Left ventricle myocardium inferior (tissue), 1 donor: ENCODE data around the gene DDX1. TPM values are rescaled to one million over a fixed set of nuclear protein-coding genes. Genes with fewer than 3 reads are reported as not detected.

ENCODE experiments used
- DNase-seq: peaks from one replicate; pipeline ENCODE4 v3.0.0-alpha.2; 2020
- H3K27ac ChIP-seq: fragments of 200-600 bp; replicated peaks from 2 replicates; pipeline ENCODE4 v1.8.0; 2021
- H3K27me3 ChIP-seq: fragments of 200-600 bp; 2 replicates; pipeline ENCODE4 v1.8.0; 2021; ENCODE audit warnings: low read depth
- H3K36me3 ChIP-seq: fragments of 200-600 bp; 2 replicates; pipeline ENCODE4 v1.8.0; 2021
- H3K4me1 ChIP-seq: fragments of 200-600 bp; 2 replicates; pipeline ENCODE4 v1.8.0; 2021
- H3K4me3 ChIP-seq: fragments of 200-600 bp; 2 replicates; pipeline ENCODE4 v1.8.0; 2021; ENCODE audit warnings: mild to moderate bottlenecking, moderate library complexity
- H3K9me3 ChIP-seq: fragments of 200-600 bp; replicated peaks from 2 replicates; pipeline ENCODE4 v1.8.0; 2021
- intact Hi-C: fragments of 100-400 bp; cut with micrococcal nuclease; formaldehyde crosslinking; loops from one replicate; pipeline ENCODE4 v1.11.0; 2022
- total RNA-seq: library from RNA; stranded (reverse); fragmentation: NEBNext Ultra II Directional; extraction: Animal tissue kit (Norgen Biotek cat#: 25700); gene quantifications from one replicate; pipeline ENCODE4 v1.2.1, GENCODE V29; 2021
- TF ChIP-seq, protein P1 (sequence below): fragments of 200-600 bp; IDR thresholded peaks from 2 replicates; pipeline ENCODE4 v1.8.0; 2021; ENCODE audit warnings: antibody characterized with exemption, mild to moderate bottlenecking, borderline replicate concordance
- donor health status: DM: no; HTN: yes; CAD: no; lungs with severe emphysema.

Gene DDX1
- total RNA-seq, 1 donor from 2014 or later, result 156 TPM

- no peak for DNase-seq
These were observed 336 bp upstream of the DDX1 start for GRCh38 chr2:15591373-15591691.

DNA sequence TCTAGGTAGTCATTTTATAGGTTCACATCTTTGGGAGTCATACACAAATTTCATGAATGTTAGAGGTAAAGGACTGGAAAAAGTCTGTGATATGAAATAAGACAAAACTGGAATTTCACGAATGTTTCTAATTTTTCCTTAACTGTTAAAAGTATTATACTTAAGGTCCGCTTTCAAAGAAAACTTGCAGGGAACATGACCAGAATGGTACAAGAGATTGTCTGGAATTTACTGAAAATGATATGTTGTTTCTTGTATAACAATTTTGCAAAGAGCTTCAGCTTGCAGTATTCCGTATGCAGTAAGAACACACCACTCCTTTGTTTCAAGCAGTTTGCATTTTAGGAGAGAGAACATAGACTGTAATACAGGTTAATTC lies 1.6 kb downstream of the DDX1 start:
- intact Hi-C loops, result no loop called here
- no peaks in the 10 kb centered on the region for H3K27me3 ChIP-seq
- no peak for DNase-seq
- H3K4me3 ChIP-seq, result peak overlapping the region; percentile 98
- TF ChIP-seq, protein P1, sequence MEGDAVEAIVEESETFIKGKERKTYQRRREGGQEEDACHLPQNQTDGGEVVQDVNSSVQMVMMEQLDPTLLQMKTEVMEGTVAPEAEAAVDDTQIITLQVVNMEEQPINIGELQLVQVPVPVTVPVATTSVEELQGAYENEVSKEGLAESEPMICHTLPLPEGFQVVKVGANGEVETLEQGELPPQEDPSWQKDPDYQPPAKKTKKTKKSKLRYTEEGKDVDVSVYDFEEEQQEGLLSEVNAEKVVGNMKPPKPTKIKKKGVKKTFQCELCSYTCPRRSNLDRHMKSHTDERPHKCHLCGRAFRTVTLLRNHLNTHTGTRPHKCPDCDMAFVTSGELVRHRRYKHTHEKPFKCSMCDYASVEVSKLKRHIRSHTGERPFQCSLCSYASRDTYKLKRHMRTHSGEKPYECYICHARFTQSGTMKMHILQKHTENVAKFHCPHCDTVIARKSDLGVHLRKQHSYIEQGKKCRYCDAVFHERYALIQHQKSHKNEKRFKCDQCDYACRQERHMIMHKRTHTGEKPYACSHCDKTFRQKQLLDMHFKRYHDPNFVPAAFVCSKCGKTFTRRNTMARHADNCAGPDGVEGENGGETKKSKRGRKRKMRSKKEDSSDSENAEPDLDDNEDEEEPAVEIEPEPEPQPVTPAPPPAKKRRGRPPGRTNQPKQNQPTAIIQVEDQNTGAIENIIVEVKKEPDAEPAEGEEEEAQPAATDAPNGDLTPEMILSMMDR, result no peak
- H3K36me3 ChIP-seq, result peaks cover 33% of the 10 kb centered on the region
- H3K27ac ChIP-seq, result peak overlapping the region; percentile 98
- no peaks in the 10 kb centered on the region for H3K9me3 ChIP-seq
- H3K4me1 ChIP-seq, result peaks cover 41% of the 10 kb centered on the region

More at GRCh38 chr2:15591373-15591691, 336 bp upstream of the DDX1 start:
- TF ChIP-seq, protein P1, result no peak
- no peaks in the 10 kb centered on the region for H3K27me3 ChIP-seq
- peaks cover 41% of the 10 kb centered on the region for H3K4me1 ChIP-seq
- peak overlapping the region; percentile 98 for H3K4me3 ChIP-seq
- intact Hi-C loops, result no loop called here
- peaks cover 13% of the 10 kb centered on the region for H3K36me3 ChIP-seq
- peak overlapping the region; percentile 98 for H3K27ac ChIP-seq
- H3K9me3 ChIP-seq, result no peaks in the 10 kb centered on the region

- Histone ChIP-seq H3K36me3 (peaks cover 45% of the 10 kb centered on the region), H3K27me3 (no peaks in the 10 kb centered on the region), H3K4me3 (peak overlapping the region; percentile 98), H3K27ac (peak overlapping the region; percentile 40), H3K4me1 (peaks cover 41% of the 10 kb centered on the region), H3K9me3 (no peaks in the 10 kb centered on the region)
- TF ChIP-seq, protein P1, result no peak
- DNase-seq, result no peak
- intact Hi-C loops, result no loop called here
These were observed 2.9 kb downstream of the DDX1 start for GRCh38 chr2:15594291-15595256.

DNA sequence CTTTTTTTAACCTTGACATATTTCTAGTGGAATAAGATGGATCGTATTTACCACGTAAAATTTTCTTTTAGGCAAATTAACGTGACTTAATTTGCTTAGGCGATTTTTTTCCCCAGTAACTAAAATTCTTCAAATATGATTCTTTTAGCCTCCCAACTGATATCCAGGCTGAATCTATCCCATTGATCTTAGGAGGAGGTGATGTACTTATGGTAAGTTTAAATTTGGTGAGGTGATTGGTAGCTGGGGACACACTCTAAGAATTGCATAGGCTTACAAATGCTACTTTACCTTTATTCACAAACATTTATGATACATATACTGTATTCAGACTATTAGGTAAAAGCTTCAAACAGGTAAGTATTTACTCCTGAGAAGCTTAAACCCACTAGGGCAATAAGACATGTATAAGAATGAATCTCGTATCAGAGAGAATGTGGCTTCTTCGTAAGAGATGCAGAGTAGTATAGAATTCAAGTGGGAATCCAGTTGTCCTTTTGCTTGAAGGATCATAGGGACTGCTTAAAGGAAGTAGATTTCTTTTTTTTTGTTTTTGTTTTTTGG lies 3.8 kb downstream of the DDX1 start:
- TF ChIP-seq, protein P1, result no peak
- Histone ChIP-seq H3K36me3 (peaks cover 54% of the 10 kb centered on the region), H3K27me3 (no peaks in the 10 kb centered on the region), H3K9me3 (no peaks in the 10 kb centered on the region), H3K27ac (no peak overlapping the region), H3K4me1 (peaks cover 41% of the 10 kb centered on the region), H3K4me3 (no peak overlapping the region)
- no peak for DNase-seq
- intact Hi-C loops, result no loop called here

DNA sequence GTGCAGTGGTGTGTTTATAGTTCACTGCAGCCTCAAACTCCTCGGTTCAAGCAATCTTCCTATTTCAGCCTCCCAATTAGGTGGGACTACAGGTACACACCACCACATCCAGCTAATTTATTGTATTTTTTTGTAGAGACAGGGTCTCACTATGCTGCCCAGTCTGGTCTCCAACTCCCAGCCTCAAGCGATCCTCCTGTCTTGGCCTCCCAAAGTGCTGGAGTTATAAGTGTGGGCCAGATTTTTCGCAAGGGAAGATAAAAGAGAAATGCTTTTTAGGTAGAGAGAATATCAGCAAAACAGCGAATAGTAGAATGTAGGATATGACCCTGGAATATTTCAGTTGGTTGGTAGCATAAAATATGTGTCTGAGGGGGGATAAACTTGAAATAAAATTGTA lies 4.3 kb downstream of the DDX1 start:
- intact Hi-C loops, result no loop called here
- H3K9me3 ChIP-seq, result no peaks in the 10 kb centered on the region
- H3K4me1 ChIP-seq, result peaks cover 40% of the 10 kb centered on the region
- DNase-seq, result no peak
- TF ChIP-seq, protein P1, result no peak
- H3K27ac ChIP-seq, result no peak overlapping the region
- H3K36me3 ChIP-seq, result peaks cover 59% of the 10 kb centered on the region
- H3K27me3 ChIP-seq, result no peaks in the 10 kb centered on the region
- H3K4me3 ChIP-seq, result no peak overlapping the region
